Fibroblast of mammary gland (primary cell): Measurements from ENCODE around the gene PAN3.

ENCODE experiments used
- DNase-seq: peaks from one replicate; pipeline ENCODE4 v3.0.0-alpha.2; 2010; ENCODE audit warnings: low read depth
- H3K4me3 ChIP-seq: 2 replicates; pipeline ENCODE4 v1.5.1; 2011; ENCODE audit warnings: low read depth, mild to moderate bottlenecking, low read length, moderate library complexity; ENCODE audit not compliant: control insufficient read depth
- TF ChIP-seq, protein P1 (sequence below): conservative IDR thresholded peaks from 2 replicates; pipeline ENCODE4 v1.5.1; 2011; ENCODE audit warnings: low read depth, low read length, inconsistent platforms; ENCODE audit not compliant: control insufficient read depth, insufficient read depth

The PAN3 gene

DNA sequence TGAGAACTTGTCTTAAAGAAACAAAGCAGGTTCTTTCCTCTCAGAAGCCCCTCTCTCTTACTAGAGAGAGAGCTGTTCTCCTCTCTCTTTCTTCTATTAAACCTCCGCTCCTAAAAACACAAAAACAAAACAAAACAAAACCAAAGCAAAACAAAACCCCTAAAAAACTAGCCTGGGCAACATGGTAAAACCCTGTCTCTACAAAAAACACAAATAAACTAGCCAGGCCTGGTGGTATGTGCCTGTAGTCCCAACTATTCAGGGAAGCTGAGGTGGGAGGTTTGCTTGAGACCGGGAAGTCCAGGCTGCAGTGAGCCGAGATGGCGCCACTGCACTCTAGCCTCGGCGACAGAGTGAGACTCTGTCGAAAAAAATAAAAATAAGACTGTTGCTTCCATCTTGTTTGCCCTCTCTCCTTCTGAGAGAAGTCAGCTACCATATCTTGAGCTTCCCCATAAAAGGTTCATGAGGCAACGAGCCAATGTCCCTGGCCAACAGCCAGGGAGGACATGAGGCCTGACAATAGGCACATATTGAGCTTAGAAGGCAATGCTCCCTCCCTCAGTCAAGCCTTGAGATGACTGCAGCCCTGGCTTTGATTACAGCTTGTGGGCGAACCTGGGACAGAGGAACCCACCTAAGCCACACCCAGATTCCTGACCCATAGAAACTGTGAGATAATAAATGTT, 20.5 kb upstream of the PAN3 start:
- DNase-seq, result no peak
- H3K4me3 ChIP-seq, result no peak overlapping the region
- TF ChIP-seq, protein P1, sequence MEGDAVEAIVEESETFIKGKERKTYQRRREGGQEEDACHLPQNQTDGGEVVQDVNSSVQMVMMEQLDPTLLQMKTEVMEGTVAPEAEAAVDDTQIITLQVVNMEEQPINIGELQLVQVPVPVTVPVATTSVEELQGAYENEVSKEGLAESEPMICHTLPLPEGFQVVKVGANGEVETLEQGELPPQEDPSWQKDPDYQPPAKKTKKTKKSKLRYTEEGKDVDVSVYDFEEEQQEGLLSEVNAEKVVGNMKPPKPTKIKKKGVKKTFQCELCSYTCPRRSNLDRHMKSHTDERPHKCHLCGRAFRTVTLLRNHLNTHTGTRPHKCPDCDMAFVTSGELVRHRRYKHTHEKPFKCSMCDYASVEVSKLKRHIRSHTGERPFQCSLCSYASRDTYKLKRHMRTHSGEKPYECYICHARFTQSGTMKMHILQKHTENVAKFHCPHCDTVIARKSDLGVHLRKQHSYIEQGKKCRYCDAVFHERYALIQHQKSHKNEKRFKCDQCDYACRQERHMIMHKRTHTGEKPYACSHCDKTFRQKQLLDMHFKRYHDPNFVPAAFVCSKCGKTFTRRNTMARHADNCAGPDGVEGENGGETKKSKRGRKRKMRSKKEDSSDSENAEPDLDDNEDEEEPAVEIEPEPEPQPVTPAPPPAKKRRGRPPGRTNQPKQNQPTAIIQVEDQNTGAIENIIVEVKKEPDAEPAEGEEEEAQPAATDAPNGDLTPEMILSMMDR, result no peak

DNA sequence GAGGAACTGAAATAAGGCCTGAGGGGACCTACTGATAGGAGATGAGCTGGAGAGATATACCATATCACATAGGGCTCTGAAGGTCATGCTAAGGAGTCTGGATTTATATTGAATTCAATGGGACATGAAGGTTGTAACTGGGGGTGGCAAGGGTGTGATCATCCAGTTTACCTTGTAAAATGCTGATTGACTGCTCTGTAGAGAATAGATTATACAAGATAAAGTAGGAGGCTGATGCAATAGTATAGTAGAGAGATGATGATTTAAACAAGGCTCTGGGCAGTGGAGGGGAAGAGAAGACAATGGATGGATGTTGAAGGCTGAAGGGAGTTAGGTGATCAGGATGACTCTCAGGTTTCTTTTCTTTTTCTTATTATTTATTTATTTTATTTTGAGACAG, 18.0 kb upstream of the PAN3 start:
- no peak overlapping the region for H3K4me3 ChIP-seq
- DNase-seq, result no peak
- TF ChIP-seq, protein P1, result no peak

DNA sequence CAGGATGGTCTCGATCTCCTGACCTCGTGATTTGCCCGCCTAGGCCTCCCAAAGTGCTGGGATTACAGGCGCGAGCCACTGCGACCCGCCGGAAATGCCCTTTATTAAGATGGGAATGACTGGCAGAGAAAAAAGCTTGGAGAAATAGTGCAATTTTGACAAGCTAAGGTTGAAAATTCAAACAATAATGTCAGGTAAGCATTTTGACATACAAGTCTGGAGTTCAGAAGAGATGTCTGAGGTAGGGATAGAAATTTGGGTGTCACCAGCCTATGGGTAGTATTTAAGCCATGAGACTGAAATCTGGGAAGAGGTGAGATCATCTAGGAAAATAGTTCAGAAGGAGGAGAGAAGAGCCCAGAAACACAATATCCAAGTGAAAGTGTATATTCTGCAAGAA, 17.1 kb upstream of the PAN3 start:
- H3K4me3 ChIP-seq, result no peak overlapping the region
- DNase-seq, result no peak
- TF ChIP-seq, protein P1, result no peak

DNA sequence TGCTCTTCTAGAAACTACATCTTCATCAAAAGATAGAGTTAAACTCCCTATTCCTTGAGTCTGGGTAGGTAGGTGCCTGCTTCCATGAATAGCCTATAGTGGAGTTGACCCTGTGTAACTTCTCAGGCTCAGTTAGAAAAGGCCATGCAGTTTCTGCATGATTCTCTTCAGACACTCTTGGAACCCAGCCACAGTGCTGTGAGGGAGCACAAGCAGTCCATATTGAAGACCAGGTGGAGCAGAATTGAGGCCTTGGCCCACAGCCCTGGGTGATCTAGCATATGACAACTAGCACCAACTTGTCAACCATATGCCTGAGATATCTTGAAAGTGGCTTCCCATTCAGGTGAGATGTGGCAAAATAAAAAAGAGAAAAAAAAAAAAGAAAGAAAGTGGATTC, 10.3 kb upstream of the PAN3 start:
- no peak overlapping the region for H3K4me3 ChIP-seq
- TF ChIP-seq, protein P1, result no peak
- no peak for DNase-seq

DNA sequence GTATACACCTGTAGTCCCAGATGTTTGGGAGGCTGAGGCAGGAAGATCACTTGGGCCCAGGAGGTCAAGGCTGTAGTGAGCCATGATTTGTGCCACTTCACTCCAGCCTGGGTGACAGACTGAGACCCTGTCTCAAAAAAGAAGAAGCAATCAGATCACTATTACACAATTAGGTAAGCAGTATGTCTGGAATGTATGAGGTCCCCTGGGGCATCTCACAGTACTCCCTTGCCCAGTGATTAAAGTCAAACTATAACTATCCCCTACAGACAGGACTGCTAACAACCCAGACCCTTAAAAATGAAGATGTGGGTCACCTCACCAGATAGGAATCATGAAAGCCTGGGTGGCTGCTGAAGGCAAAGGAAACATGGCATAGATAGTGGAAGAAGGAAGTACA, 9.4 kb upstream of the PAN3 start:
- TF ChIP-seq, protein P1, result no peak
- H3K4me3 ChIP-seq, result no peak overlapping the region
- DNase-seq, result no peak

DNA sequence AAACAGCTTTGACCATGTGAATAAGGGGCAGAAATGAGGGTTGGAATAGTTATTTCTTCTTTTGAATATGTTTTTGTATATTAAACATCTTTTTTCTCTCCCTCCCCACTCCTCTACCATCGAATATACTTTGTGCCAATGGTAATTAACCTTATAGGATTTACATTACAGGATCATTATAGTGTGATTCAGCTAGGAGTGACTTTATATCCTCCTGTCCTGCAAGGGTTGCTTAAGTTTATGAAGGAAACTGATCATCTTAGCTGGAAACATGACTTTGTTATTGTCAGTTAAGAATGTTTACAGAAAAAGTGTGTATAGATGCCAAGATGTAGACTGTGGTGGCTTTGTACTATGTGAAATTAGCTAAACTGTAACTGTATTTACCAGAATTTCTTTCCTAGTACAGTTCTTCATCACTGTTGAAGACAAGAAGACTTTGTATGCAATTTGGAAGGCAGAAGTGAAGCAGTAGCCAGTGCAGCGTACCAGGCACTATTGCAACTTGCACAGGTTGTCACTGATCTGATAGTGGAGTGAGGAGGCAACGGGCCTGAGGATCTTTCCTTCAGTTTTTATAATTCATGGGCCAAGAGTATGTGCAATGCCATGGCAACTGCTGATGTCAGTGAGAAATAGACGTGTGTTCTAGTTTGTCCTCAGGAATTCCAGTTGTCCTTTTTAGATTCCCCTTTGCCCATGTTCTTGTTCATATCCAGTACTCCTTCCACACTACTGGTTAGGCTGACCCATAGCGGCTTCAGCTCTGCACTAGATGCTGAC, 8.2 kb upstream of the PAN3 start:
- peak; percentile 4 for DNase-seq
- H3K4me3 ChIP-seq, result no peak overlapping the region
- TF ChIP-seq, protein P1, result no peak
